ENCODE measurements around the gene RABGGTB. TPM values are rescaled to one million over a fixed set of nuclear protein-coding genes. Genes with fewer than 3 reads are reported as not detected.

Gene RABGGTB
- total RNA-seq, result 77.8 and 79.1 TPM in 2 replicates

GRCh38 chr1:75785983-75786853 lies at the start of gene RABGGTB:
TSS of gene RABGGTB (plus strand) at chr1:75786256. CDS start at chr1:75786272, 16 bp downstream.

GRCh38 chr1:75796376-75797272 lies 10.6 kb downstream of the RABGGTB start, which contains the start of gene MSH4:
TSS of gene MSH4 (plus strand) at chr1:75796882. CDS start at chr1:75796986, 104 bp downstream.

Other genes with a start within 250 kb of the RABGGTB start
- gene SLC44A5, start 175.1 kb upstream of the RABGGTB start, total RNA-seq, result 0.07 TPM in 1 of 2 replicates, not detected in the other
- gene ACADM, start 61.5 kb upstream of the RABGGTB start, total RNA-seq, result 28.6 and 30.0 TPM in 2 replicates
- not detected in 2 replicates for gene MSH4, start 10.6 kb downstream of the RABGGTB start, total RNA-seq
- gene ASB17, start 146.1 kb downstream of the RABGGTB start, total RNA-seq, result not detected in 2 replicates